HFFc6 (cell line): Measurements from ENCODE around the gene C19orf38. TPM values are rescaled to one million over a fixed set of nuclear protein-coding genes. Genes with fewer than 3 reads are reported as not detected.

ENCODE experiments used
- DNase-seq: peaks from one replicate; pipeline ENCODE4 v3.0.0-alpha.2; 2018
- H3K27ac Mint-ChIP-seq: 2 replicates; pipeline ENCODE4 v1.8.0; 2020; ENCODE audit warnings: mild to moderate bottlenecking, mixed read lengths
- H3K27me3 Mint-ChIP-seq: 2 replicates; pipeline ENCODE4 v1.8.0; 2021; ENCODE audit warnings: mild to moderate bottlenecking, moderate library complexity, mixed read lengths; ENCODE audit not compliant: insufficient read depth
- H3K36me3 Mint-ChIP-seq: 2 replicates; pipeline ENCODE4 v1.8.0; 2021; ENCODE audit warnings: low read depth, mixed read lengths
- H3K4me1 Mint-ChIP-seq: 2 replicates; pipeline ENCODE4 v1.8.0; 2020; ENCODE audit warnings: low read depth, mixed read lengths
- H3K4me3 Mint-ChIP-seq: 2 replicates; pipeline ENCODE4 v1.8.0; 2020; ENCODE audit warnings: mild to moderate bottlenecking, moderate library complexity, mixed read lengths
- H3K9me3 Mint-ChIP-seq: 2 replicates; pipeline ENCODE4 v1.8.0; 2020; ENCODE audit warnings: mild to moderate bottlenecking, mixed read lengths
- total RNA-seq, 6 experiments: library from RNA; stranded (reverse); fragmentation: NEBNext Ultra II Directional; extraction: Animal tissue kit (Norgen Biotek cat#: 25700); gene quantifications; 2 replicates in 1 of 6; 3 replicates in 5 of 6; pipeline ENCODE4 v1.2.3, GENCODE V29; 2021
- TF ChIP-seq, protein P1 (sequence below): fragments of 200-600 bp; sonication (generic); IDR thresholded peaks from 2 replicates; pipeline ENCODE4 v1.5.0; 2021; ENCODE audit warnings: antibody characterized with exemption, mild to moderate bottlenecking

Gene C19orf38
- total RNA-seq, 6 experiments from 2014 or later, result 0.40 to 0.71 TPM; not detected in 4

DNA sequence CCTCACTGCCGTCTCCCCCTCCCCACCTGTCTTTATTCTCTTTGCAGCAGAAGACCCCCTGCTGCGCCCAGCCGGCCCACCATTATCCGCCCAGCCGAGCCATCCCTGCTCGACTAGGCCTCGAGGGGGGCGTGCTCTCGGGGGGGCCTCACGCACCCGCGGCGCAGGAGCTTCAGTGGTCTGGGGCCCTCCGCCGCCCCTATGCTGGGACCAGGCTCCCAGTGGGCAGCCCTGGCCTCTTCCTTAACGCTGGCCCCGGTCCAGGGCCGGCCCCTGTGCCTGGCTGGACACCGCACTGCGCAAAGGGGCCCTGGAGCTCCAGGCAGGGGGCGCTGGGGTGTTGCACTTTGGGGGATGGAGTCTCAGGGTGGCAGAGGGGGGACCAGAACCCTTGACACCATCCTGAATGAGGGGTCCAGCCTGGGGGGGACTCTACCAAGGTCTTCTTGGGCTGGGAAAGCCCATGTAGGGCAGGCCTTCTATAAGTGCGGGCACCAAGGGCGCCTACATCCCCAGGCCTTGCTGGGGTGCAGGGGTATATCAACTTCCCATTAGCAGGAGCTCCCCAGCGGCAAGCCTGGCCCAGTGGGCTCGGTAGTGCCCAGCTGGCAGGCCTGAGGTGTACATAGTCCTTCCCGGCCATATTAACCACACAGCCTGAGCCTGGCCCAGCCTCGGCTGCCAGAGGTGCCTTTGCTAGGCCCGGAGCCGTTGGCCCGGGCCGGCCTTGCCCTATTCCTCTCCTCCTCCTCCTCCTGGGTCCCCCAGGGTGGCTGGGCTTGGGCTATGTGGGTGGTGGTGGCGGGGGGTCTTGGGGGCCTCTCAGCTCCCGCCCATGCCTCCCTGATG is 17.1 kb upstream of the C19orf38 start:
- Mint-ChIP-seq H3K27me3 (peaks cover 4% of the 10 kb centered on the region), H3K4me3 (no peak overlapping the region), H3K27ac (no peak overlapping the region), H3K9me3 (peaks cover 5% of the 10 kb centered on the region), H3K36me3 (peaks cover 11% of the 10 kb centered on the region), H3K4me1 (peaks cover 6% of the 10 kb centered on the region)
- no peak for DNase-seq
- TF ChIP-seq, protein P1, sequence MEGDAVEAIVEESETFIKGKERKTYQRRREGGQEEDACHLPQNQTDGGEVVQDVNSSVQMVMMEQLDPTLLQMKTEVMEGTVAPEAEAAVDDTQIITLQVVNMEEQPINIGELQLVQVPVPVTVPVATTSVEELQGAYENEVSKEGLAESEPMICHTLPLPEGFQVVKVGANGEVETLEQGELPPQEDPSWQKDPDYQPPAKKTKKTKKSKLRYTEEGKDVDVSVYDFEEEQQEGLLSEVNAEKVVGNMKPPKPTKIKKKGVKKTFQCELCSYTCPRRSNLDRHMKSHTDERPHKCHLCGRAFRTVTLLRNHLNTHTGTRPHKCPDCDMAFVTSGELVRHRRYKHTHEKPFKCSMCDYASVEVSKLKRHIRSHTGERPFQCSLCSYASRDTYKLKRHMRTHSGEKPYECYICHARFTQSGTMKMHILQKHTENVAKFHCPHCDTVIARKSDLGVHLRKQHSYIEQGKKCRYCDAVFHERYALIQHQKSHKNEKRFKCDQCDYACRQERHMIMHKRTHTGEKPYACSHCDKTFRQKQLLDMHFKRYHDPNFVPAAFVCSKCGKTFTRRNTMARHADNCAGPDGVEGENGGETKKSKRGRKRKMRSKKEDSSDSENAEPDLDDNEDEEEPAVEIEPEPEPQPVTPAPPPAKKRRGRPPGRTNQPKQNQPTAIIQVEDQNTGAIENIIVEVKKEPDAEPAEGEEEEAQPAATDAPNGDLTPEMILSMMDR, result no peak

DNA sequence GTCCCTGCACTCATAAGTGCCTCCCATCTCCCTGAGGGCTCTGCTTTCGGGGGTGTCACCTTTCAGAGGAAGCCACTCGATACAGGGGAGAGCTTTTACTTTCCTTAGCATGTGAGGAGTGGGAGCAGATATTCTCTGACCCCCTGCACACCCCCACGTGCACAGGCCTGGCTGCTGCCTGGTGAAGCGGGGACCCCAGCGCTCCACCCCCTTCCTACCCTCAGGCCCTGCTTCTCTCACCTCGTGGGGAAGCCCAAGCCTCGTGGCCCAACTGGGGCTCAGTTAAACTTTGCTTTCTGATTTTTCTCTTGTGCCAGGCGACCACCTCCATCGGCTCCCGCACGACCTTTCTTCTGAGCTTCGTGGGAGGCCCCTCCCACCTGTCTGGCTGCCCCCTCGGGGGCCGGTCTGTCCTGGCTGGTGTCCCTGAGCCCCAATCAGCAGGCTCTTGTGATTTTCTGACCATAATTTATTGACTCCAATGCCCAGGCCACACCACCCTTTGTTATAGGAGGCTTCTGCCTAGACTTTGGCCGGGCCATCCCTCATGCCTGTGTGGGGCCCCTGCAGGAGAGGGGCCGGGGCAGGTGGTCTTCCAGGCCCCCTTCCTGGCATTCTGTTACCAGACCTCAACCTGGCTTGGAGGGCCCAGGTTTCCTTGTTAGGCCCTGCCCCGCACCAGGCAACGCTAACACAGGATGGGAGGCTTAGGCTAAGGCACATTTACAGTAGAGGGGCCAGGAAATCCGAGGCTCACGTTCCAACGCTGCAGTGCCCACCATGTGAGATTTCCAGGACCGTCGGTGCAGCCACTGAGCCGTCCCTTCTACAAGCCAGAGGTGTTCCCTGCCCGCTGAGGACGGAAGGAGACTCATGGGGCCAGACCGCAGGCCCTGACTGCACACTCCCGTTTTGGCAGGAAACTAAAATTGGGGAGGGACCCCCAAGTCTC is 16.0 kb upstream of the C19orf38 start:
- Mint-ChIP-seq H3K27ac (no peak overlapping the region), H3K36me3 (peaks cover 12% of the 10 kb centered on the region), H3K4me3 (no peak overlapping the region), H3K4me1 (peaks cover 16% of the 10 kb centered on the region), H3K9me3 (peaks cover 11% of the 10 kb centered on the region), H3K27me3 (peaks cover 9% of the 10 kb centered on the region)
- TF ChIP-seq, protein P1, result no peak
- no peak for DNase-seq

DNA sequence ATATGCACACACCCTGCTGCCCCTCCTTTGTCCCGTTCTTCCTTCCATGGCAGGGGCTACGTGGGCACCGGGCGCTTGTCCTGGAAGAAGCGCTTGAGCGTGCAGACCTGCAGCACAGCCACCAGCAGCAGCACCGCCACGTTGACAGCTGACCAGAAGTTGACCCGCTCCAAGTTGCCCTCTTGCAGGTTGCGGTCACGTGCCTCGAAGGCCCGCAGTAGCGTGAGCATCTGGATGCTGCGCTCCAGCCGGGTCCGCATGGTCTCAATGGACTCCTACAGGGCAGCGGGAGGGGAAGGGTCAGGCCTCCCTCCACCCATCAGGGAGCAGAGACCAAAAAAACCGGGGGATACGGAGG is 15.3 kb upstream of the C19orf38 start:
- Mint-ChIP-seq H3K4me1 (peaks cover 16% of the 10 kb centered on the region), H3K27ac (no peak overlapping the region; the same call in 1 of the 2 replicates), H3K9me3 (peaks cover 11% of the 10 kb centered on the region), H3K36me3 (peaks cover 12% of the 10 kb centered on the region), H3K4me3 (no peak overlapping the region), H3K27me3 (peaks cover 9% of the 10 kb centered on the region)
- TF ChIP-seq, protein P1, result no peak
- no peak for DNase-seq

GRCh38 chr19:10835089-10835753 is 13.0 kb upstream of the C19orf38 start:
- H3K27me3 Mint-ChIP-seq, result peaks cover 9% of the 10 kb centered on the region
- no peak for DNase-seq
- peaks cover 11% of the 10 kb centered on the region for H3K9me3 Mint-ChIP-seq
- TF ChIP-seq, protein P1, result no peak
- H3K4me3 Mint-ChIP-seq, result peak overlapping the region; percentile 98
- peak overlapping the region; percentile 100 for H3K27ac Mint-ChIP-seq
- H3K36me3 Mint-ChIP-seq, result peaks cover 12% of the 10 kb centered on the region
- peaks cover 16% of the 10 kb centered on the region for H3K4me1 Mint-ChIP-seq

- H3K4me1 Mint-ChIP-seq, result peaks cover 16% of the 10 kb centered on the region
- TF ChIP-seq, protein P1, result peak; percentile 80
- peaks cover 11% of the 10 kb centered on the region for H3K9me3 Mint-ChIP-seq
- peak within 1 kb of the TSS; percentile 98 for H3K4me3 Mint-ChIP-seq
- H3K36me3 Mint-ChIP-seq, result peaks cover 12% of the 10 kb centered on the region
- H3K27ac Mint-ChIP-seq, result peak within 1 kb of the TSS; percentile 100
- H3K27me3 Mint-ChIP-seq, result peaks cover 7% of the 10 kb centered on the region
- DNase-seq, result peak; percentile 99
Measured at GRCh38 chr19:10835754-10836478, 12.3 kb upstream of the C19orf38 start, which contains the start of gene TMED1. Gene TMED1, minus strand, starts transcription at chr19:10836212. Its CDS starts 21 bp downstream, at chr19:10836191.
